A549 (cell line): ENCODE results near the gene MOBP.

Experiments used
- BHLHE40 ChIP-seq: IDR thresholded peaks from 2 replicates; pipeline ENCODE4 v1.6.1; 2012; ENCODE audit warnings: low read depth, low read length, inconsistent platforms
- EP300 ChIP-seq, 2 experiments: fragments of >200 bp; sonication (Bioruptor Twin); formaldehyde crosslinking; IDR thresholded peaks; 2 replicates in 1 of 2; 3 replicates in 1 of 2; pipeline ENCODE4 v1.6.1; 2016 to 2017
- FOSL2 ChIP-seq, 2 experiments: fragments of 450-650 bp in 1 of 2; fragments of >200 bp in 1 of 2; sonication (Bioruptor Twin) in 1 of 2; formaldehyde crosslinking; IDR thresholded peaks; 2 replicates each; pipeline versions ENCODE4 v1.5.0 to v1.6.1; 2016 to 2020; ENCODE audit warnings: mild to moderate bottlenecking in 1 of 2, moderate library complexity in 1 of 2
- MAZ ChIP-seq: fragments of 150-350 bp; IDR thresholded peaks from 2 replicates; pipeline ENCODE4 v1.6.1; 2014; ENCODE audit warnings: antibody characterized with exemption, low read depth, low read length, borderline replicate concordance
- PHF8 ChIP-seq: fragments of 200-600 bp; sonication (generic); IDR thresholded peaks from 2 replicates; pipeline ENCODE4 v1.6.1; 2016; ENCODE audit warnings: low read depth, mild to moderate bottlenecking, antibody characterized with exemption, moderate library complexity, borderline replicate concordance
- POLR2A ChIP-seq: IDR thresholded peaks from 2 replicates; pipeline ENCODE4 v1.6.1; 2012; ENCODE audit warnings: mild to moderate bottlenecking, low read length
- RAD21 ChIP-seq, 2 experiments: fragments of >200 bp in 1 of 2; sonication (Bioruptor Twin) in 1 of 2; formaldehyde crosslinking in 1 of 2; IDR thresholded peaks in 1 of 2; conservative IDR thresholded peaks in 1 of 2; 2 replicates in 1 of 2; 3 replicates in 1 of 2; pipeline ENCODE4 v1.6.1; 2012 to 2018; ENCODE audit warnings: inconsistent platforms in 1 of 2
- TF ChIP-seq, protein P1 (sequence below): fragments of >200 bp; sonication (Bioruptor Twin); formaldehyde crosslinking; IDR thresholded peaks from 3 replicates; pipeline ENCODE4 v1.5.1; 2016
- TF ChIP-seq, protein P2 (sequence below): IDR thresholded peaks from 2 replicates; pipeline ENCODE4 v1.6.1; 2012
- TF ChIP-seq, protein P3 (sequence below): fragments of 450-650 bp; IDR thresholded peaks from 2 replicates; pipeline ENCODE4 v1.6.1; 2014; ENCODE audit warnings: antibody characterized with exemption

DNA sequence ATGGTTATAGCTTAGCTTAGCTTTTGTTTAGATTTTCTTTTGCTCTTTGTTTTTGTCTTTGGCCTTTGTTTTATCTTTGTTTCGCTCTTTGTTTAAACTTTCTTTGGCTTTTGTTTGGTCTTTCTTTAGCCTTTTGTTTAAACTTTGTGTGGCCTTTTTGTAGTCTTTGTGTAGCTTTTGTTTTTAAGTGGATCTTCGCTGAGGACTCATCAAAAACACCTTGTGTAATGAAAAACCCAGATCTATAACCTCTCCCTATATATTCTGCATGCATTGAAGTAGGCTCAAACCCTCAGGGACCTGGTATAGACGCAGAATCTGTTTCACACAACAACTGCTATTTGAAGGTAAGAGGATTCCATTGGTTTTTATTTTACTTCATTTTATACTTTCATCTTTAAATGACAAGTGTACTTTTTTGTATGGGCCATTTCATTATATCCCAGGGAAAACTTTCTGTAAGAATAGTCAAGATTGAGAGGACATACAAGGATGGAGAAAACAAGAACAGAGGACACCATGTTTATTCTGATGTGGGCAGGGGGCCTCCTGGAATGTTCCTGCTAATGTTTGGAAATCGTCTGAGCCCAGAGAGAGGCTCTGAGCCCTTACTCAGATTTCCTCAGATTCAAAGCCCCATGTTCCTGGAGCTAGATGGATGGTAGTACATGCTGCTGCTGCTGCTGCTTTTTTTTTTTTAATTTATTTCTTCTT is at the start of gene MOBP:
- TF ChIP-seq, protein P1, sequence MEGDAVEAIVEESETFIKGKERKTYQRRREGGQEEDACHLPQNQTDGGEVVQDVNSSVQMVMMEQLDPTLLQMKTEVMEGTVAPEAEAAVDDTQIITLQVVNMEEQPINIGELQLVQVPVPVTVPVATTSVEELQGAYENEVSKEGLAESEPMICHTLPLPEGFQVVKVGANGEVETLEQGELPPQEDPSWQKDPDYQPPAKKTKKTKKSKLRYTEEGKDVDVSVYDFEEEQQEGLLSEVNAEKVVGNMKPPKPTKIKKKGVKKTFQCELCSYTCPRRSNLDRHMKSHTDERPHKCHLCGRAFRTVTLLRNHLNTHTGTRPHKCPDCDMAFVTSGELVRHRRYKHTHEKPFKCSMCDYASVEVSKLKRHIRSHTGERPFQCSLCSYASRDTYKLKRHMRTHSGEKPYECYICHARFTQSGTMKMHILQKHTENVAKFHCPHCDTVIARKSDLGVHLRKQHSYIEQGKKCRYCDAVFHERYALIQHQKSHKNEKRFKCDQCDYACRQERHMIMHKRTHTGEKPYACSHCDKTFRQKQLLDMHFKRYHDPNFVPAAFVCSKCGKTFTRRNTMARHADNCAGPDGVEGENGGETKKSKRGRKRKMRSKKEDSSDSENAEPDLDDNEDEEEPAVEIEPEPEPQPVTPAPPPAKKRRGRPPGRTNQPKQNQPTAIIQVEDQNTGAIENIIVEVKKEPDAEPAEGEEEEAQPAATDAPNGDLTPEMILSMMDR, result no peak
- TF ChIP-seq RAD21 (conservative IDR thresholded peaks at IDR 0.05 in 1 of 2, IDR thresholded peaks at IDR 0.05 in 1 of 2) (no peak), FOSL2 (IDR thresholded peaks at IDR 0.05) (no peak), FOSL2 (CRISPR knock-in tag; IDR thresholded peaks at IDR 0.05) (no peak), BHLHE40 (no peak), MAZ (no peak), POLR2A (no peak), PHF8 (no peak), EP300 (IDR thresholded peaks at IDR 0.05) (no peak)
- TF ChIP-seq, protein P2, sequence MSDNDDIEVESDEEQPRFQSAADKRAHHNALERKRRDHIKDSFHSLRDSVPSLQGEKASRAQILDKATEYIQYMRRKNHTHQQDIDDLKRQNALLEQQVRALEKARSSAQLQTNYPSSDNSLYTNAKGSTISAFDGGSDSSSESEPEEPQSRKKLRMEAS, result no peak
- TF ChIP-seq, protein P3, sequence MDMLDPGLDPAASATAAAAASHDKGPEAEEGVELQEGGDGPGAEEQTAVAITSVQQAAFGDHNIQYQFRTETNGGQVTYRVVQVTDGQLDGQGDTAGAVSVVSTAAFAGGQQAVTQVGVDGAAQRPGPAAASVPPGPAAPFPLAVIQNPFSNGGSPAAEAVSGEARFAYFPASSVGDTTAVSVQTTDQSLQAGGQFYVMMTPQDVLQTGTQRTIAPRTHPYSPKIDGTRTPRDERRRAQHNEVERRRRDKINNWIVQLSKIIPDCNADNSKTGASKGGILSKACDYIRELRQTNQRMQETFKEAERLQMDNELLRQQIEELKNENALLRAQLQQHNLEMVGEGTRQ, result no peak
